GM12878 (cell line): Measurements from ENCODE around the gene ELANE. TPM values are rescaled to one million over a fixed set of nuclear protein-coding genes. Genes with fewer than 3 reads are reported as not detected.

Experiments
- ATAC-seq: fragments of 200-7000 bp; cut with Tn5 transposase; 3 replicates; pipeline ENCODE4 v1.9.1; 2020; ENCODE audit warnings: mild to moderate bottlenecking, moderate library complexity
- BruUV-seq: library from RNA; stranded (reverse); fragments of 400-500 nt; replicated peaks from 2 replicates; lab custom pipeline; 2021; lab: Mats Ljungman, UMichigan
- CTCF ChIA-PET: fragments of 300-600 bp; sonication (Branson Sonifier 250); formaldehyde crosslinking; extraction: SDS; loops from one replicate; lab custom pipeline; 2021; ENCODE audit warnings: inconsistent platforms; lab: Yijun Ruan, JAX
- POLR2A ChIA-PET: fragments of 350-600 bp; formaldehyde crosslinking; extraction: SDS; loops from one replicate; lab custom pipeline; 2021; ENCODE audit warnings: inconsistent platforms; lab: Charles Lee
- RAD21 ChIA-PET: fragments of 300-600 bp; sonication (Branson Sonifier 250); formaldehyde crosslinking; loops from one replicate; lab custom pipeline; 2023; ENCODE audit warnings: antibody characterized with exemption; ENCODE audit not compliant: unreplicated experiment; lab: Charles Lee
- SMC1A ChIA-PET: fragments of 300-600 bp; sonication (Branson Sonifier 250); formaldehyde crosslinking; loops from one replicate; lab custom pipeline; 2023; ENCODE audit not compliant: unreplicated experiment, uncharacterized antibody; lab: Charles Lee
- DNase-seq: peaks from one replicate; pipeline ENCODE4 v3.0.0-alpha.2; 2011; ENCODE audit warnings: low read depth, low spot score
- FAIRE-seq: peaks from 3 replicates; lab custom pipeline; 2011; peaks lifted over from hg19 to GRCh38; lab: Jason Lieb, UNC
- H2AFZ ChIP-seq: 2 replicates; pipeline ENCODE4 v1.6.0; 2011; ENCODE audit warnings: low read depth, low read length, control low read depth; ENCODE audit not compliant: control insufficient read depth
- H3K27ac ChIP-seq: 2 replicates; pipeline ENCODE4 v1.5.1; 2011; ENCODE audit warnings: control low read depth; ENCODE audit not compliant: control insufficient read depth, insufficient read depth
- H3K27me3 ChIP-seq, 2 experiments: replicated peaks in 1 of 2; 2 replicates each; pipeline versions ENCODE4 v1.6.0 to v1.6.1; 2011; ENCODE audit warnings: low read length in 1 of 2; ENCODE audit not compliant: control insufficient read depth in 2 of 2, insufficient read depth in 2 of 2
- H3K36me3 ChIP-seq, 2 experiments: 2 replicates each; pipeline ENCODE4 v1.5.1; 2011; ENCODE audit warnings: low read length in 1 of 2; ENCODE audit not compliant: control insufficient read depth in 2 of 2, insufficient read depth in 2 of 2
- H3K4me1 ChIP-seq: 2 replicates; pipeline ENCODE4 v1.6.1; 2011; ENCODE audit warnings: mild to moderate bottlenecking, low read length, moderate library complexity, mixed read lengths; ENCODE audit not compliant: control insufficient read depth, insufficient read depth
- H3K4me2 ChIP-seq: 2 replicates; pipeline ENCODE4 v1.6.0; 2011; ENCODE audit warnings: control low read depth; ENCODE audit not compliant: control insufficient read depth, insufficient read depth
- H3K4me3 ChIP-seq: fragments of 200-600 bp; sonication (generic); 2 replicates; pipeline ENCODE4 v1.5.1; 2016
- H3K79me2 ChIP-seq: 2 replicates; pipeline ENCODE4 v1.6.0; 2011; ENCODE audit warnings: low read length; ENCODE audit not compliant: control insufficient read depth, insufficient read depth
- H3K9ac ChIP-seq: 2 replicates; pipeline ENCODE4 v1.8.0; 2011; ENCODE audit warnings: low read length, control low read depth, mixed read lengths; ENCODE audit not compliant: control insufficient read depth, insufficient read depth
- H3K9me3 ChIP-seq: replicated peaks from 3 replicates; pipeline ENCODE4 v1.5.1; 2011; ENCODE audit warnings: mild to moderate bottlenecking, low read length; ENCODE audit not compliant: control insufficient read depth, insufficient read depth
- H4K20me1 ChIP-seq: 2 replicates; pipeline ENCODE4 v1.6.0; 2011; ENCODE audit not compliant: control insufficient read depth, insufficient read depth
- DPF2 ChIP-seq: fragments of 450-650 bp; IDR thresholded peaks from 2 replicates; pipeline ENCODE4 v1.6.1; 2017; ENCODE audit warnings: mild to moderate bottlenecking
- HDGF ChIP-seq: fragments of 450-650 bp; IDR thresholded peaks from 2 replicates; pipeline ENCODE4 v1.6.1; 2016; ENCODE audit warnings: antibody characterized with exemption
- JUND ChIP-seq: IDR thresholded peaks from 2 replicates; pipeline ENCODE4 v1.6.1; 2012; ENCODE audit warnings: low read depth, mild to moderate bottlenecking, low read length, improper control_type of control experiment, moderate library complexity
- MEF2B ChIP-seq: fragments of 450-650 bp; IDR thresholded peaks from 2 replicates; pipeline ENCODE4 v1.6.1; 2018; ENCODE audit warnings: mild to moderate bottlenecking, moderate library complexity; ENCODE audit not compliant: partially characterized antibody, poor library complexity, severe bottlenecking
- MYB ChIP-seq: fragments of 150-350 bp; IDR thresholded peaks from 2 replicates; pipeline ENCODE4 v1.6.1; 2014; ENCODE audit warnings: mild to moderate bottlenecking, low read depth, low read length, borderline replicate concordance
- NFXL1 ChIP-seq: fragments of 450-650 bp; IDR thresholded peaks from 2 replicates; pipeline ENCODE4 v1.6.1; 2017; ENCODE audit warnings: antibody characterized with exemption, mild to moderate bottlenecking, borderline replicate concordance
- NRF1 ChIP-seq: conservative IDR thresholded peaks from 2 replicates; pipeline ENCODE4 v1.6.1; 2011; ENCODE audit warnings: mild to moderate bottlenecking, low read depth, low read length, improper control_type of control experiment
- PAX5 ChIP-seq: IDR thresholded peaks from 2 replicates; pipeline ENCODE4 v1.6.1; 2011; ENCODE audit warnings: low read depth, low read length, borderline replicate concordance
- POLR2AphosphoS2 ChIP-seq: IDR thresholded peaks from 2 replicates; pipeline ENCODE4 v1.6.1; 2011; ENCODE audit warnings: low read depth, mild to moderate bottlenecking, low read length, improper control_type of control experiment, moderate library complexity
- SMAD1 ChIP-seq: fragments of 450-650 bp; IDR thresholded peaks from 2 replicates; pipeline ENCODE4 v1.6.1; 2018; ENCODE audit warnings: mild to moderate bottlenecking, low read depth; ENCODE audit not compliant: partially characterized antibody
- TBL1XR1 ChIP-seq: IDR thresholded peaks from 2 replicates; pipeline ENCODE4 v1.6.1; 2012; ENCODE audit warnings: low read depth, low read length, improper control_type of control experiment
- YBX1 ChIP-seq: fragments of 450-650 bp; IDR thresholded peaks from 2 replicates; pipeline ENCODE4 v1.6.1; 2016; ENCODE audit warnings: antibody characterized with exemption
- WGBS: methylation state at CpG from one replicate; pipeline ENCODE4 v1.1.6; 2016; ENCODE audit warnings: low lambda C conversion rate; ENCODE audit not compliant: insufficient replicate concordance, insufficient coverage; ENCODE audit errors: missing lambda C conversion rate; 5-methylcytosine and 5-hydroxymethylcytosine counted together
- in situ Hi-C: fragments of 300-500 bp; cut with MboI; formaldehyde crosslinking; loops from 9 replicates; pipeline ENCODE4 v1.14.3; 2018; ENCODE audit warnings: mixed read lengths
- intact Hi-C: fragments of 100-400 bp; cut with micrococcal nuclease; formaldehyde crosslinking; loops from one replicate; pipeline ENCODE4 v1.14.2; 2022; ENCODE audit not compliant: unreplicated experiment
- polyA plus RNA-seq, 11 experiments: library from polyadenylated mRNA; depleted of rRNA in 4 of 11; unstranded in 6 of 11; stranded (reverse) in 5 of 11; fragments of >200 nt; fragmentation: Nextera tagmentation in 4 of 11; fragmentation: Illumina TruSeq in 1 of 11; extraction: Ambion mirVana in 4 of 11; extraction: Trizol in 1 of 11; gene quantifications; 1 replicate in 1 of 11; 2 replicates in 10 of 11; pipeline versions ENCODE4 v1.2.1 to v1.2.3, GENCODE V29; 2011 to 2016; ENCODE audit warnings: inconsistent platforms in 2 of 11, missing spikeins in 2 of 11, low read depth in 1 of 11
- total RNA-seq, 4 experiments: library from RNA; depleted of rRNA in 3 of 4; stranded (reverse); fragments of >200 nt in 3 of 4; fragmentation: Illumina TruSeq in 1 of 4; extraction: Trizol in 1 of 4; gene quantifications; 2 replicates each; pipeline versions ENCODE4 v1.2.1 to v1.2.3, GENCODE V29; 2013 to 2021
- TF ChIP-seq, protein P1 (sequence below): IDR thresholded peaks from 2 replicates; pipeline ENCODE4 v1.6.1; 2011; ENCODE audit warnings: low read depth, mild to moderate bottlenecking, low read length, moderate library complexity, borderline replicate concordance; ENCODE audit errors: extremely low read depth
- TF ChIP-seq, protein P2 (sequence below): fragments of 450-650 bp; IDR thresholded peaks from 2 replicates; pipeline ENCODE4 v1.6.1; 2017; ENCODE audit warnings: antibody characterized with exemption, mild to moderate bottlenecking, moderate library complexity
- TF ChIP-seq, protein P3 (sequence below): IDR thresholded peaks from 2 replicates; pipeline ENCODE4 v1.6.1; 2012; ENCODE audit warnings: low read depth, low read length, improper control_type of control experiment
- TF ChIP-seq, protein P4 (sequence below): fragments of 450-650 bp; IDR thresholded peaks from 2 replicates; pipeline ENCODE4 v1.6.1; 2017; ENCODE audit warnings: mild to moderate bottlenecking

The ELANE gene
- total and polyA plus RNA-seq, 10 of the 15 experiments (the other 5 are each of a cell fraction or from before 2014, with no cell fraction given), result not detected

DNA sequence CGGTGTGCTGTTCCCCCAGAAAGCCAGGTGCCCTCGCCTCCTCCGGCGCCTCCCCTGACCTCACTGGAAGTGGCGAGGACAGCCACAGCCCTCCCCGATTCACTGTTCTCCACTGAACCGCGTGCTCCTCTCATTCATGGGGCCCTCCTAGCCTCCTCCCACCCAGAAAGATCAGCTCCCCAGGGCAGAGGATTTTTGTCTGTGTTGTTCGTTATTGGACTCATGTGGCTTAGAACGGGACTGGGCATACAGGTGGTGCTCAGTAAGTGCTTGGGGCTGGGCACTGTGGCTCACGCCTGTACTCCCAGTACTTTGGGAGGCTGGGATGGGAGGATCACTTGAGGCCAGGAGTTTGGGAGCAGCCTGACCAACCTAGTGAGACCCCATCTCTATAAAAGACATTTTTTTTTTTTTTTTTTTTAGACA is 7.5 kb upstream of the ELANE start:
- ChIA-PET CTCF (interaction anchor here (1.3 kb wide), 1 partner anchor 19 kb away, joined by 3 read pairs; no protein-coding TSS in a partner anchor), POLR2A (interaction anchor here (0.6 to 0.9 kb wide), 3 partner anchors 33 to 165 kb away, joined by 3 to 4 read pairs (median 3); no protein-coding TSS in a partner anchor)
- BruUV-seq, result no TSS peak

More for the DNA sequence above, 7.5 kb upstream of the ELANE start:
- no peak overlapping the region for H3K4me2 ChIP-seq
- no peaks in the 10 kb centered on the region; a peak in 1 of 4 replicates for H3K27me3 ChIP-seq
- H2AFZ ChIP-seq, result no peak overlapping the region
- intact Hi-C loops (no loop called here), in situ Hi-C loops (no loop called here)
- 14% methylated on average over 7 of the region's 11 CpGs for WGBS
- FAIRE-seq (no peak), ATAC-seq (peak; percentile 63), DNase-seq (no peak)
- no peaks in the 10 kb centered on the region for H4K20me1 ChIP-seq
- no peak overlapping the region for H3K27ac ChIP-seq
- H3K36me3 ChIP-seq, result no peaks in the 10 kb centered on the region
- peaks cover 2% of the 10 kb centered on the region; the same call in 1 of the 2 replicates for H3K4me1 ChIP-seq
- H3K9ac ChIP-seq, result no peak overlapping the region
- no peak overlapping the region for H3K4me3 ChIP-seq
- H3K79me2 ChIP-seq, result no peaks in the 10 kb centered on the region
- no peaks in the 10 kb centered on the region; the same call in 2 of the 3 replicates for H3K9me3 ChIP-seq
- SMC1A ChIA-PET, result no interaction called here
- TF ChIP-seq DPF2, result no peak
- TF ChIP-seq, protein P1, sequence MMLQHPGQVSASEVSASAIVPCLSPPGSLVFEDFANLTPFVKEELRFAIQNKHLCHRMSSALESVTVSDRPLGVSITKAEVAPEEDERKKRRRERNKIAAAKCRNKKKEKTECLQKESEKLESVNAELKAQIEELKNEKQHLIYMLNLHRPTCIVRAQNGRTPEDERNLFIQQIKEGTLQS, result no peak
- no peak for TF ChIP-seq PAX5
- TF ChIP-seq NRF1, result no peak
- TF ChIP-seq, protein P2, sequence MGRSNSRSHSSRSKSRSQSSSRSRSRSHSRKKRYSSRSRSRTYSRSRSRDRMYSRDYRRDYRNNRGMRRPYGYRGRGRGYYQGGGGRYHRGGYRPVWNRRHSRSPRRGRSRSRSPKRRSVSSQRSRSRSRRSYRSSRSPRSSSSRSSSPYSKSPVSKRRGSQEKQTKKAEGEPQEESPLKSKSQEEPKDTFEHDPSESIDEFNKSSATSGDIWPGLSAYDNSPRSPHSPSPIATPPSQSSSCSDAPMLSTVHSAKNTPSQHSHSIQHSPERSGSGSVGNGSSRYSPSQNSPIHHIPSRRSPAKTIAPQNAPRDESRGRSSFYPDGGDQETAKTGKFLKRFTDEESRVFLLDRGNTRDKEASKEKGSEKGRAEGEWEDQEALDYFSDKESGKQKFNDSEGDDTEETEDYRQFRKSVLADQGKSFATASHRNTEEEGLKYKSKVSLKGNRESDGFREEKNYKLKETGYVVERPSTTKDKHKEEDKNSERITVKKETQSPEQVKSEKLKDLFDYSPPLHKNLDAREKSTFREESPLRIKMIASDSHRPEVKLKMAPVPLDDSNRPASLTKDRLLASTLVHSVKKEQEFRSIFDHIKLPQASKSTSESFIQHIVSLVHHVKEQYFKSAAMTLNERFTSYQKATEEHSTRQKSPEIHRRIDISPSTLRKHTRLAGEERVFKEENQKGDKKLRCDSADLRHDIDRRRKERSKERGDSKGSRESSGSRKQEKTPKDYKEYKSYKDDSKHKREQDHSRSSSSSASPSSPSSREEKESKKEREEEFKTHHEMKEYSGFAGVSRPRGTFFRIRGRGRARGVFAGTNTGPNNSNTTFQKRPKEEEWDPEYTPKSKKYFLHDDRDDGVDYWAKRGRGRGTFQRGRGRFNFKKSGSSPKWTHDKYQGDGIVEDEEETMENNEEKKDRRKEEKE, result no peak
- no peak for TF ChIP-seq HDGF
- TF ChIP-seq MEF2B, result no peak
- TF ChIP-seq YBX1, result no peak
- no peak for TF ChIP-seq POLR2AphosphoS2
- no peak for TF ChIP-seq MYB
- TF ChIP-seq, protein P3, sequence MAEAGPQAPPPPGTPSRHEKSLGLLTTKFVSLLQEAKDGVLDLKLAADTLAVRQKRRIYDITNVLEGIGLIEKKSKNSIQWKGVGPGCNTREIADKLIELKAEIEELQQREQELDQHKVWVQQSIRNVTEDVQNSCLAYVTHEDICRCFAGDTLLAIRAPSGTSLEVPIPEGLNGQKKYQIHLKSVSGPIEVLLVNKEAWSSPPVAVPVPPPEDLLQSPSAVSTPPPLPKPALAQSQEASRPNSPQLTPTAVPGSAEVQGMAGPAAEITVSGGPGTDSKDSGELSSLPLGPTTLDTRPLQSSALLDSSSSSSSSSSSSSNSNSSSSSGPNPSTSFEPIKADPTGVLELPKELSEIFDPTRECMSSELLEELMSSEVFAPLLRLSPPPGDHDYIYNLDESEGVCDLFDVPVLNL, result no peak
- TF ChIP-seq JUND, result no peak
- no peak for TF ChIP-seq SMAD1
- no peak for TF ChIP-seq NFXL1
- TF ChIP-seq, protein P4, sequence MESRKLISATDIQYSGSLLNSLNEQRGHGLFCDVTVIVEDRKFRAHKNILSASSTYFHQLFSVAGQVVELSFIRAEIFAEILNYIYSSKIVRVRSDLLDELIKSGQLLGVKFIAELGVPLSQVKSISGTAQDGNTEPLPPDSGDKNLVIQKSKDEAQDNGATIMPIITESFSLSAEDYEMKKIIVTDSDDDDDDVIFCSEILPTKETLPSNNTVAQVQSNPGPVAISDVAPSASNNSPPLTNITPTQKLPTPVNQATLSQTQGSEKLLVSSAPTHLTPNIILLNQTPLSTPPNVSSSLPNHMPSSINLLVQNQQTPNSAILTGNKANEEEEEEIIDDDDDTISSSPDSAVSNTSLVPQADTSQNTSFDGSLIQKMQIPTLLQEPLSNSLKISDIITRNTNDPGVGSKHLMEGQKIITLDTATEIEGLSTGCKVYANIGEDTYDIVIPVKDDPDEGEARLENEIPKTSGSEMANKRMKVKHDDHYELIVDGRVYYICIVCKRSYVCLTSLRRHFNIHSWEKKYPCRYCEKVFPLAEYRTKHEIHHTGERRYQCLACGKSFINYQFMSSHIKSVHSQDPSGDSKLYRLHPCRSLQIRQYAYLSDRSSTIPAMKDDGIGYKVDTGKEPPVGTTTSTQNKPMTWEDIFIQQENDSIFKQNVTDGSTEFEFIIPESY, result no peak
- no peak for TF ChIP-seq TBL1XR1
- TF ChIP-seq, all 136 proteins: peak for 0
- RAD21 ChIA-PET, result interaction anchor here (1.2 kb wide), 1 partner anchor 62 kb away, joined by 4 read pairs; no protein-coding TSS in a partner anchor
